ENCODE data around the gene MSMP.

The MSMP gene

GRCh38 chr9:35781066-35781465 is 27.0 kb upstream of the MSMP start:
- H3K4me3 Mint-ChIP-seq = no peak overlapping the region
- no peak overlapping the region for H3K27ac Mint-ChIP-seq
- DNase-seq (no peak), ATAC-seq (no peak)
- H3K4me1 Mint-ChIP-seq = no peaks in the 10 kb centered on the region
- no peaks in the 10 kb centered on the region for H3K9me3 Mint-ChIP-seq
- H3K27me3 Mint-ChIP-seq = no peaks in the 10 kb centered on the region

GRCh38 chr9:35778496-35778895 is 24.4 kb upstream of the MSMP start:
- Mint-ChIP-seq H3K4me1 (no peaks in the 10 kb centered on the region), H3K27me3 (no peaks in the 10 kb centered on the region), H3K27ac (no peak overlapping the region), H3K9me3 (no peaks in the 10 kb centered on the region), H3K4me3 (no peak overlapping the region)
- DNase-seq (no peak), ATAC-seq (no peak)

GRCh38 chr9:35776018-35776417 is 21.9 kb upstream of the MSMP start:
- H3K27ac Mint-ChIP-seq = no peak overlapping the region
- H3K27me3 Mint-ChIP-seq = no peaks in the 10 kb centered on the region
- ATAC-seq (no peak), DNase-seq (no peak)
- H3K9me3 Mint-ChIP-seq = no peaks in the 10 kb centered on the region
- H3K4me3 Mint-ChIP-seq = no peak overlapping the region
- H3K4me1 Mint-ChIP-seq = no peaks in the 10 kb centered on the region

- Mint-ChIP-seq H3K27me3 (no peaks in the 10 kb centered on the region), H3K4me3 (no peak overlapping the region), H3K9me3 (no peaks in the 10 kb centered on the region), H3K27ac (no peak overlapping the region), H3K4me1 (no peaks in the 10 kb centered on the region)
- DNase-seq (no peak), ATAC-seq (no peak)
Measured at GRCh38 chr9:35774907-35775635, 21.0 kb upstream of the MSMP start.

GRCh38 chr9:35771943-35772342 is 17.9 kb upstream of the MSMP start:
- no peak overlapping the region for H3K27ac Mint-ChIP-seq
- no peaks in the 10 kb centered on the region for H3K27me3 Mint-ChIP-seq
- H3K4me3 Mint-ChIP-seq = no peak overlapping the region
- ATAC-seq (no peak), DNase-seq (no peak)
- H3K9me3 Mint-ChIP-seq = no peaks in the 10 kb centered on the region
- H3K4me1 Mint-ChIP-seq = no peaks in the 10 kb centered on the region

- no peaks in the 10 kb centered on the region for H3K27me3 Mint-ChIP-seq
- H3K4me1 Mint-ChIP-seq = no peaks in the 10 kb centered on the region
- H3K4me3 Mint-ChIP-seq = no peak overlapping the region
- no peak for DNase-seq
- no peak for ATAC-seq
- no peak overlapping the region for H3K27ac Mint-ChIP-seq
- H3K9me3 Mint-ChIP-seq = no peaks in the 10 kb centered on the region
Measured at GRCh38 chr9:35771534-35771933, 17.5 kb upstream of the MSMP start.

- ATAC-seq = no peak
- Mint-ChIP-seq H3K27ac (no peak overlapping the region), H3K9me3 (no peaks in the 10 kb centered on the region)
Measured at GRCh38 chr9:35771075-35771433, 17.0 kb upstream of the MSMP start.

GRCh38 chr9:35769763-35770162 is 15.7 kb upstream of the MSMP start:
- ATAC-seq (no peak), DNase-seq (no peak)
- H3K9me3 Mint-ChIP-seq = no peaks in the 10 kb centered on the region
- no peaks in the 10 kb centered on the region for H3K4me1 Mint-ChIP-seq
- no peak overlapping the region for H3K4me3 Mint-ChIP-seq
- no peak overlapping the region for H3K27ac Mint-ChIP-seq
- no peaks in the 10 kb centered on the region for H3K27me3 Mint-ChIP-seq

More at GRCh38 chr9:35771075-35771433, 17.0 kb upstream of the MSMP start:
- H3K4me1 Mint-ChIP-seq = no peaks in the 10 kb centered on the region
- H3K4me3 Mint-ChIP-seq = no peak overlapping the region
- DNase-seq = no peak
- no peaks in the 10 kb centered on the region for H3K27me3 Mint-ChIP-seq

GRCh38 chr9:35767458-35767857 is 13.4 kb upstream of the MSMP start:
- Mint-ChIP-seq H3K4me1 (no peaks in the 10 kb centered on the region), H3K4me3 (no peak overlapping the region), H3K27ac (no peak overlapping the region), H3K27me3 (no peaks in the 10 kb centered on the region), H3K9me3 (no peaks in the 10 kb centered on the region)
- ATAC-seq (no peak), DNase-seq (no peak)

- no peaks in the 10 kb centered on the region for H3K4me1 Mint-ChIP-seq
- H3K27ac Mint-ChIP-seq = no peak overlapping the region
- H3K9me3 Mint-ChIP-seq = no peaks in the 10 kb centered on the region
- no peak overlapping the region for H3K4me3 Mint-ChIP-seq
- ATAC-seq = no peak
- DNase-seq = no peak
- no peaks in the 10 kb centered on the region for H3K27me3 Mint-ChIP-seq
Measured at GRCh38 chr9:35766997-35767396, 12.9 kb upstream of the MSMP start.

- Mint-ChIP-seq H3K27ac (no peak overlapping the region), H3K27me3 (no peaks in the 10 kb centered on the region), H3K9me3 (no peaks in the 10 kb centered on the region), H3K4me3 (no peak overlapping the region), H3K4me1 (peaks cover 11% of the 10 kb centered on the region)
- ATAC-seq (no peak), DNase-seq (no peak)
Measured at GRCh38 chr9:35763803-35764202, 9.7 kb upstream of the MSMP start.

GRCh38 chr9:35763181-35763580 is 9.1 kb upstream of the MSMP start:
- no peak for DNase-seq
- H3K27me3 Mint-ChIP-seq = no peaks in the 10 kb centered on the region
- no peak for ATAC-seq
- peaks cover 17% of the 10 kb centered on the region for H3K4me1 Mint-ChIP-seq
- H3K27ac Mint-ChIP-seq = no peak overlapping the region
- H3K4me3 Mint-ChIP-seq = no peak overlapping the region
- H3K9me3 Mint-ChIP-seq = no peaks in the 10 kb centered on the region

GRCh38 chr9:35760651-35761050 is 6.6 kb upstream of the MSMP start:
- no peaks in the 10 kb centered on the region for H3K27me3 Mint-ChIP-seq
- H3K9me3 Mint-ChIP-seq = no peaks in the 10 kb centered on the region
- H3K4me1 Mint-ChIP-seq = peaks cover 38% of the 10 kb centered on the region
- no peak for DNase-seq
- no peak overlapping the region for H3K27ac Mint-ChIP-seq
- no peak for ATAC-seq
- no peak overlapping the region for H3K4me3 Mint-ChIP-seq

- no peaks in the 10 kb centered on the region for H3K9me3 Mint-ChIP-seq
- no peak for DNase-seq
- H3K4me3 Mint-ChIP-seq = no peak overlapping the region
- no peak for ATAC-seq
- peak overlapping the region in 1 of 2 donors; percentile 56 for H3K27ac Mint-ChIP-seq
- H3K4me1 Mint-ChIP-seq = peaks cover 38% of the 10 kb centered on the region
- H3K27me3 Mint-ChIP-seq = no peaks in the 10 kb centered on the region
Measured at GRCh38 chr9:35759795-35760194, 5.7 kb upstream of the MSMP start.

- Mint-ChIP-seq H3K4me3 (peak overlapping the region; percentile 15 to 65), H3K27ac (peak overlapping the region in 1 of 2 donors; percentile 53), H3K27me3 (no peaks in the 10 kb centered on the region), H3K4me1 (peaks cover 38% of the 10 kb centered on the region), H3K9me3 (no peaks in the 10 kb centered on the region)
- no peak for DNase-seq
- no peak for ATAC-seq
Measured at GRCh38 chr9:35758475-35759050, 4.5 kb upstream of the MSMP start.

GRCh38 chr9:35757892-35758275 is 3.8 kb upstream of the MSMP start:
- Mint-ChIP-seq H3K27ac (no peak overlapping the region), H3K4me3 (peak overlapping the region; percentile 63 to 97), H3K9me3 (no peaks in the 10 kb centered on the region), H3K4me1 (peaks cover 38% of the 10 kb centered on the region), H3K27me3 (no peaks in the 10 kb centered on the region)
- no peak for ATAC-seq
- DNase-seq = no peak
